HepG2 (cell line): Measurements from ENCODE around the gene TESPA1. TPM values are rescaled to one million over a fixed set of nuclear protein-coding genes. Genes with fewer than 3 reads are reported as not detected.

Experiments
- ATAC-seq: fragments of 200-7000 bp; cut with Tn5 transposase; 3 replicates; pipeline ENCODE4 v1.9.1; 2020; ENCODE audit warnings: mild to moderate bottlenecking, moderate library complexity
- BruUV-seq: library from RNA; stranded (reverse); fragments of 400-500 nt; replicated peaks from 2 replicates; lab custom pipeline; 2021; lab: Mats Ljungman, UMichigan
- CTCF ChIA-PET: fragments of 300-600 bp; formaldehyde crosslinking; extraction: SDS; loops from one replicate; lab custom pipeline; 2021; ENCODE audit warnings: low total read pairs, inconsistent platforms, low intra/inter-chr PET ratio; lab: Yijun Ruan, JAX
- POLR2A ChIA-PET: fragments of 350-600 bp; sonication (Branson Sonifier 250); formaldehyde crosslinking; loops from one replicate; lab custom pipeline; 2020; ENCODE audit warnings: antibody characterized with exemption, inconsistent platforms; lab: Yijun Ruan, JAX
- DNase-seq: peaks from one replicate; pipeline ENCODE4 v3.0.0-alpha.2; 2015; ENCODE audit warnings: low spot score
- FAIRE-seq: peaks from 3 replicates; lab custom pipeline; 2011; peaks lifted over from hg19 to GRCh38; lab: Jason Lieb, UNC
- H2AFZ ChIP-seq: one replicate; pipeline ENCODE4 v1.6.1; 2011; ENCODE audit warnings: low read length, inconsistent platforms
- H3K27ac ChIP-seq: fragments of 300-600 bp; 3 replicates; pipeline ENCODE4 v1.8.0; 2011; ENCODE audit warnings: mixed run types, mild to moderate bottlenecking, mixed read lengths, low read length, inconsistent platforms; ENCODE audit not compliant: insufficient read depth; ENCODE audit errors: extremely low read length
- H3K27me3 ChIP-seq, 2 experiments: fragments of 200-600 bp in 1 of 2; 2 replicates in 1 of 2; 3 replicates in 1 of 2; pipeline versions ENCODE4 v1.6.0 to v1.8.0; 2011; ENCODE audit warnings: low read length in 2 of 2, mild to moderate bottlenecking in 2 of 2, moderate library complexity in 2 of 2, inconsistent platforms in 1 of 2; ENCODE audit not compliant: insufficient read depth in 2 of 2, control insufficient read depth in 1 of 2
- H3K36me3 ChIP-seq, 2 experiments: fragments of 200-600 bp in 1 of 2; replicated peaks in 1 of 2; 2 replicates in 1 of 2; 3 replicates in 1 of 2; pipeline versions ENCODE4 v1.5.1 to v1.8.0; 2011; ENCODE audit warnings: low read length in 2 of 2, inconsistent platforms in 1 of 2; ENCODE audit not compliant: insufficient read depth in 2 of 2, control insufficient read depth in 1 of 2
- H3K4me1 ChIP-seq: 2 replicates; pipeline ENCODE4 v1.5.1; 2012; ENCODE audit warnings: low read length, inconsistent platforms; ENCODE audit not compliant: insufficient read depth
- H3K4me2 ChIP-seq: 2 replicates; pipeline ENCODE4 v1.6.0; 2011; ENCODE audit warnings: low read depth, low read length, inconsistent platforms
- H3K4me3 ChIP-seq, 3 experiments: fragments of 200-600 bp in 1 of 3; sonication (generic), shearing (Covaris generic) in 1 of 3; replicated peaks in 1 of 3; 2 replicates each; pipeline ENCODE4 v1.5.1; 2011 to 2016; ENCODE audit warnings: low read length in 3 of 3, inconsistent platforms in 2 of 3, low read depth in 2 of 3, mild to moderate bottlenecking in 2 of 3, control low read depth in 1 of 3, mixed read lengths in 1 of 3; ENCODE audit not compliant: insufficient read depth in 1 of 3
- H3K79me2 ChIP-seq: one replicate; pipeline ENCODE4 v1.6.1; 2011; ENCODE audit warnings: low read length, inconsistent platforms; ENCODE audit not compliant: insufficient read depth
- H3K9ac ChIP-seq: 2 replicates; pipeline ENCODE4 v1.6.0; 2011; ENCODE audit warnings: mild to moderate bottlenecking, low read depth, low read length, inconsistent platforms; ENCODE audit not compliant: insufficient read depth
- H3K9me3 ChIP-seq: 2 replicates; pipeline ENCODE4 v1.5.1; 2012; ENCODE audit warnings: mild to moderate bottlenecking, low read length
- H4K20me1 ChIP-seq: 2 replicates; pipeline ENCODE4 v1.6.0; 2011; ENCODE audit warnings: inconsistent platforms, mild to moderate bottlenecking, low read length, moderate library complexity; ENCODE audit not compliant: insufficient read depth
- ATRX ChIP-seq: sonication (generic); formaldehyde crosslinking; IDR thresholded peaks from 2 replicates; pipeline ENCODE4 v1.4.0; 2020; ENCODE audit warnings: missing genetic modification reagents, borderline replicate concordance
- CREM ChIP-seq, 2 experiments: sonication (generic) in 1 of 2; formaldehyde crosslinking in 1 of 2; IDR thresholded peaks; 2 replicates each; pipeline versions ENCODE4 v1.4.0 to v1.6.1; 2016 to 2020; ENCODE audit warnings: antibody characterized with exemption in 1 of 2, mild to moderate bottlenecking in 1 of 2, missing genetic modification reagents in 1 of 2
- ELF4 ChIP-seq: sonication (generic); formaldehyde crosslinking; IDR thresholded peaks from 2 replicates; pipeline ENCODE4 v1.5.0; 2020; ENCODE audit warnings: missing genetic modification reagents, mild to moderate bottlenecking, moderate library complexity, borderline replicate concordance
- FOXK1 ChIP-seq: sonication (generic); formaldehyde crosslinking; IDR thresholded peaks from 2 replicates; pipeline ENCODE4 v1.4.0; 2020; ENCODE audit warnings: low read depth, missing genetic modification reagents, borderline replicate concordance
- MAFF ChIP-seq: IDR thresholded peaks from 2 replicates; pipeline ENCODE4 v1.6.1; 2011; ENCODE audit warnings: low read depth, low read length, improper control_type of control experiment
- MAFK ChIP-seq, 2 experiments: IDR thresholded peaks in 1 of 2; conservative IDR thresholded peaks in 1 of 2; 2 replicates each; pipeline ENCODE4 v1.6.1; 2011; ENCODE audit warnings: improper control_type of control experiment in 2 of 2, low read length in 2 of 2
- MEIS2 ChIP-seq: sonication (generic); formaldehyde crosslinking; IDR thresholded peaks from 2 replicates; pipeline ENCODE4 v1.9.0; 2021; ENCODE audit warnings: mild to moderate bottlenecking, missing genetic modification reagents
- RELA ChIP-seq: sonication (generic); formaldehyde crosslinking; IDR thresholded peaks from 2 replicates; pipeline ENCODE4 v1.4.0; 2020; ENCODE audit warnings: missing genetic modification reagents
- SAP130 ChIP-seq: IDR thresholded peaks from 2 replicates; pipeline ENCODE4 v1.6.1; 2016; ENCODE audit warnings: low read depth
- SP2 ChIP-seq: sonication (generic); formaldehyde crosslinking; IDR thresholded peaks from 2 replicates; pipeline ENCODE4 v1.5.1; 2020; ENCODE audit warnings: mild to moderate bottlenecking, missing genetic modification reagents
- THYN1 ChIP-seq: sonication (generic); formaldehyde crosslinking; IDR thresholded peaks from 2 replicates; pipeline ENCODE4 v1.8.1; 2023; ENCODE audit warnings: low read depth, mild to moderate bottlenecking, moderate library complexity, missing genetic modification reagents, borderline replicate concordance
- TRIM22 ChIP-seq: fragments of 450-650 bp; IDR thresholded peaks from 2 replicates; pipeline ENCODE4 v1.6.1; 2017
- ZNF333 ChIP-seq: sonication (generic); formaldehyde crosslinking; IDR thresholded peaks from 2 replicates; pipeline ENCODE4 v1.4.0; 2020; ENCODE audit warnings: mild to moderate bottlenecking, missing genetic modification reagents, borderline replicate concordance
- ZNF451 ChIP-seq: sonication (generic); formaldehyde crosslinking; IDR thresholded peaks from 2 replicates; pipeline ENCODE4 v1.5.0; 2020; ENCODE audit warnings: mild to moderate bottlenecking, missing genetic modification reagents
- ZNF468 ChIP-seq: sonication (generic); formaldehyde crosslinking; IDR thresholded peaks from 2 replicates; pipeline ENCODE4 v1.8.0; 2022; ENCODE audit warnings: mild to moderate bottlenecking, moderate library complexity, missing genetic modification reagents
- ZNF530 ChIP-seq: sonication (generic); formaldehyde crosslinking; IDR thresholded peaks from 2 replicates; pipeline ENCODE4 v1.5.0; 2020; ENCODE audit warnings: low read depth, mild to moderate bottlenecking, missing genetic modification reagents
- ZNF724P ChIP-seq: sonication (generic); formaldehyde crosslinking; IDR thresholded peaks from 2 replicates; pipeline ENCODE4 v1.8.0; 2022; ENCODE audit warnings: missing genetic modification reagents, borderline replicate concordance
- ZNF879 ChIP-seq: sonication (generic); formaldehyde crosslinking; IDR thresholded peaks from 2 replicates; pipeline ENCODE4 v1.8.1; 2023; ENCODE audit warnings: missing genetic modification reagents
- WGBS: methylation state at CpG from one replicate; pipeline ENCODE4 v1.1.6; 2017; ENCODE audit warnings: low lambda C conversion rate; 5-methylcytosine and 5-hydroxymethylcytosine counted together
- in situ Hi-C: cut with HindIII; loops from 2 replicates; pipeline ENCODE4 v1.10.0; 2017; ENCODE audit warnings: low pct_unique_long_range_greater_than_20kb; ENCODE audit not compliant: extremely low pct_ligation_motif_present
- intact Hi-C: fragments of 100-400 bp; cut with micrococcal nuclease; formaldehyde crosslinking; loops from one replicate; pipeline ENCODE4 v1.10.0; 2022; ENCODE audit not compliant: unreplicated experiment
- polyA plus RNA-seq, 8 experiments: library from polyadenylated mRNA; depleted of rRNA in 3 of 8; stranded (reverse) in 7 of 8; unstranded in 1 of 8; fragments of >200 nt; fragmentation: Illumina TruSeq in 4 of 8; extraction: Trizol in 4 of 8; gene quantifications; 2 replicates each; pipeline versions ENCODE4 v1.2.1 to v1.2.3, GENCODE V29; 2011 to 2016; ENCODE audit warnings: low read depth in 4 of 8, missing spikeins in 1 of 8, mixed read lengths in 1 of 8; ENCODE audit not compliant: insufficient read depth in 1 of 8
- total RNA-seq, 5 experiments: library from RNA; depleted of rRNA; stranded (reverse); fragments of >200 nt; fragmentation: Illumina TruSeq; extraction: Trizol; gene quantifications; 2 replicates each; pipeline ENCODE4 v1.2.3, GENCODE V29; 2016; ENCODE audit warnings: low read depth in 1 of 5

The TESPA1 gene
- total and polyA plus RNA-seq, 2 of the 13 experiments (the other 11 are each of a cell fraction or from before 2014, with no cell fraction given): not detected

GRCh38 chr12:54988402-54989054 is 4.0 kb upstream of the TESPA1 start:
- no peak overlapping the region for H3K4me3 ChIP-seq
- 0 out of 5 replicates have a peak, but pooled peaks cover 1 to 6% of the 10 kb centered on the region in 2 experiments for H3K27me3 ChIP-seq
- BruUV-seq: no TSS peak
- H4K20me1 ChIP-seq: no peaks in the 10 kb centered on the region
- no peak overlapping the region for H3K9ac ChIP-seq
- POLR2A ChIA-PET: no interaction called here
- no peak overlapping the region for H3K27ac ChIP-seq
- TF ChIP-seq THYN1 (CRISPR knock-in tag) (no peak), ZNF724P (no peak), MAFF (0 out of 2 replicates have a peak, but pooled peaks have one; percentile 18), ZNF468 (CRISPR knock-in tag) (no peak), MAFK (conservative IDR thresholded peaks at IDR 0.05 in 1 of 2, IDR thresholded peaks at IDR 0.05 in 1 of 2; ENCODE audit: low read length in 2 of 2) (peak; percentile 10 to 42; a peak in 2 of 4 replicates), ZNF333 (CRISPR knock-in tag) (no peak)
- 0% methylated on average over 1 of the region's 1 CpG for WGBS
- no peak overlapping the region for H2AFZ ChIP-seq
- no peak for ATAC-seq
- H3K9me3 ChIP-seq: no peaks in the 10 kb centered on the region
- CTCF ChIA-PET: no interaction called here
- no peak for FAIRE-seq
- H3K79me2 ChIP-seq: no peaks in the 10 kb centered on the region
- no peak overlapping the region for H3K4me2 ChIP-seq
- no peak for DNase-seq
- no peaks in the 10 kb centered on the region for H3K4me1 ChIP-seq
- intact Hi-C loops: no loop called here
- H3K36me3 ChIP-seq: no peaks in the 10 kb centered on the region
- in situ Hi-C loops: no loop called here

DNA sequence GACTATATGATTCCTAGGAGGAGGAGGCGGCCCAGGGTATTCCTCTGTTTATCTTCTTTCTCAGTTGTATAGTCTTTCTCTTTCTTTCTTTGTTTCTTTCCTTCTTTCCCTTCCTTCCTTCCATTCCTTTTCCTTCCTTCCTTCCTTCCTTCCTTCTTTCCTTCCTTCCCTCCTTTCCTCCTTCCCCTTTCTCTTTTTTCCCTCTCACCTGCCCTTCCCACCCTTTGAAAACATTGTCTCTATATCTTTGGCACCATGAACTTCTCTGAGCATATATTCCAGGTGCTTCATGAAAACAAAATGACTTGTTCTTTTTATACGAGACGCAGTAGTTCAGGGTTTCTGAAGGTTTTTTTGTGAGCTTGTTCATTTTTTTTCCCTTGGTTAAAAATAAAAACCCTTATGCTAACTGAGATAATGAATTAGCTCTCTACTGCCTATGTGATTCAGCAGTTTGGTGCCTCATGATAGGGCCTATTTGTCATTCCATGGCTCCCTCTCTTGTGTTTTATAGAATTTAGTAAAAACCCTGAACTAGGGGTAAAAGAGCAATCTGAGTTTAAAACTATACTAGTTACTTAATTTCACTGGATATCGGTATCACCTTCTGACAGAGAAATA is 3.2 kb upstream of the TESPA1 start:
- DNase-seq (no peak), ATAC-seq (no peak), FAIRE-seq (no peak)
- BruUV-seq: no TSS peak
- WGBS: 6% methylated on average over 4 of the region's 4 CpGs
- no peaks in the 10 kb centered on the region for H3K79me2 ChIP-seq
- no peaks in the 10 kb centered on the region for H4K20me1 ChIP-seq
- H3K4me2 ChIP-seq: no peak overlapping the region
- 0 out of 5 replicates have a peak, but pooled peaks cover 1 to 6% of the 10 kb centered on the region in 2 experiments for H3K27me3 ChIP-seq
- no peak overlapping the region for H3K4me3 ChIP-seq
- TF ChIP-seq CREM (IDR thresholded peaks at IDR 0.05) (no peak), CREM (CRISPR knock-in tag; IDR thresholded peaks at IDR 0.05) (no peak), ATRX (CRISPR knock-in tag) (no peak), ZNF530 (CRISPR knock-in tag) (no peak), SP2 (CRISPR knock-in tag) (no peak), ELF4 (CRISPR knock-in tag) (no peak), FOXK1 (CRISPR knock-in tag) (no peak), SAP130 (CRISPR knock-in tag) (no peak), ZNF879 (CRISPR knock-in tag) (no peak), TRIM22 (no peak), RELA (no peak), MEIS2 (CRISPR knock-in tag) (no peak), ZNF451 (no peak)
- H2AFZ ChIP-seq: no peak overlapping the region
- no peak overlapping the region for H3K27ac ChIP-seq
- no peaks in the 10 kb centered on the region for H3K36me3 ChIP-seq
- ChIA-PET CTCF (no interaction called here), POLR2A (no interaction called here)
- in situ Hi-C loops (no loop called here), intact Hi-C loops (no loop called here)
- no peaks in the 10 kb centered on the region for H3K4me1 ChIP-seq
- no peak overlapping the region for H3K9ac ChIP-seq
- no peaks in the 10 kb centered on the region for H3K9me3 ChIP-seq
